GM19239 (cell line): ENCODE results near the gene ABCC1.
"Not testable (repeated sequence)": the region's sequence is repeated elsewhere in the genome, so short reads cannot be mapped to it uniquely, and the experiment has no call there.

Source experiments
- DNase-seq: peaks from one replicate; pipeline ENCODE4 v3.0.0; 2011; ENCODE audit warnings: low spot score; ENCODE audit not compliant: insufficient read length
- FAIRE-seq: peaks from 2 replicates; lab custom pipeline; 2011; peaks lifted over from hg19 to GRCh38; lab: Jason Lieb, UNC

Gene ABCC1

DNA sequence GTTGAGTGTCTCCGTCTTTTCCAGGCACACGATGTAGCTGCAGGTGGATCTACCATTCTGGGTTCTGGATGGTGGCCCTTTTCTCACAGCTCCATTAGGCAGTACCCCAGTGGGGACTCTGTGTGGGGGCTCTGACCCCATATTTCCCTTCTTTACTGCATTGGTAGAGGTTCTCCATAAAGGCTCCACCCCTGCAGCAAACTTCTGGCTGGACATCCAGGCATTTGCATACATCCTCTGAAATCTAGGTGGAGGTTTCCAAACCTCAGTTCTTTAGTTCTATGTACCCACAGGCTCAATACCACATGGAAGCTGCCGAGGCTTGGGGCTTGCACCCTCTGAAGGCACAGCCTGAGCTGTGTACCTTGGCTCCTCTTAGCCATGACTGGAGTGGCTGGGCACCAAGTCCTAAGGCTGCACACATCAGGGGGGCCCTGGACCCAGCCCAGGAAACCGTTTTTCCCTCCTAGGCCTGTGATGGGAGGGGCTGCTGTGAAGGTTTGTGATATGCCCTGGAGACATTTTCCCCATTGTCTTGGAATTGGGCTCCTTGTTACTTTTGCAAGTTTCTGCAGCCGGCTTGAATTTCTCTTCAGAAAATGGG is 14.0 kb downstream of the ABCC1 start:
- FAIRE-seq (no peak), DNase-seq (no peak)

DNA sequence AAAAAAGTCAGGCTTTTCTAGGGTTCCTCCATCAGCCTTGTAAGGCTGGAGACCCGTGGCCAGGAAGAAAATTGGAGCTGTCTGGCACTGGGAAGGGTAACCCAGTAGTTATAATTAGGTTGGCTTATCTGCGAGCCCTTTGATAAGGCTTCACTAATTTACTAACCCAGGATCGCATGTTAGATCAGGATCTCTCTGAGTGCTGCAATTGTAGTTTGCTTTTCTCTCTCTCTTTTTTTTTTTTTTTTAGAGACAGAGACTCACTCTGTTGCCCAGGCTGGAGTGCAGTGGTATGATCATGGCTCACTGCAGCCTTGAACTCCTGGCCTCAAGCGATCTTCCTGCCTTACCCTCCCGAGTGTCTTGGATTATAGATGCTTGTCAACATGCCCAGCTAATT is 17.0 kb downstream of the ABCC1 start:
- DNase-seq (no peak), FAIRE-seq (no peak)

DNA sequence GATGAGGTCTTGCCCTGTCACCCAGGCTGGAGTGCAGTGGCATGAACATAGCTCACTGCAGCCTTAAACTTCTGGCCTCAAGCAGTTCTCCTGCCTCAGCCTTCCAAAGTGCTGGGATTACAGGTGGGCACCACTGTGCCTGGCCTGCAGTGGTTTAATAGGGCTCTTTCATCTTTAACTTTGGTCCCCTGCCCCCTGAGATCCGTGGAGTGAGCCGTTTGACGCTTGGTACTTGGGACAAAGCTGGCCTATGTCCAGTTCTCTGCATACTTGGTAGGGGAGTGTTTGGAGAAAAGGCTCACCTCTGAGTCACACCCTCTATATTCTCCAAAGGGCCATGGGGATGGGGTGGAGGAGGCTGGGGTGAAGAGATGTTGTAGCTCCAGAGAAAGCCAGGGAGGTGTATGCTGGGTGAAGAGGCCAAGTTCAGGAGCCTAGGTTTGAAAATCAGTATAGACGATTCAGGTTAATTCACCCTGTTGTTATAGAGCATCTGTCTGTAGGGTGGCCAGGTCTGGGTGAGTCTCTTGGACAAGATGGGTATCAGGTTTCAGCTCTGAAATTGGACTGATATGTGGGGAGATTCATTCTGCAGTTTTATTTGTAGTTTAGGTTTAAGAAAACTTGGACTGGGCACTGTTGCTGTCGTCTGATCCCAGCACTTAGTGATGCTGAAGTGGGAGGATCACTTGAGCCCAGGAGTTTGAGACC is 17.6 kb downstream of the ABCC1 start:
- no peak for FAIRE-seq
- no peak for DNase-seq

DNA sequence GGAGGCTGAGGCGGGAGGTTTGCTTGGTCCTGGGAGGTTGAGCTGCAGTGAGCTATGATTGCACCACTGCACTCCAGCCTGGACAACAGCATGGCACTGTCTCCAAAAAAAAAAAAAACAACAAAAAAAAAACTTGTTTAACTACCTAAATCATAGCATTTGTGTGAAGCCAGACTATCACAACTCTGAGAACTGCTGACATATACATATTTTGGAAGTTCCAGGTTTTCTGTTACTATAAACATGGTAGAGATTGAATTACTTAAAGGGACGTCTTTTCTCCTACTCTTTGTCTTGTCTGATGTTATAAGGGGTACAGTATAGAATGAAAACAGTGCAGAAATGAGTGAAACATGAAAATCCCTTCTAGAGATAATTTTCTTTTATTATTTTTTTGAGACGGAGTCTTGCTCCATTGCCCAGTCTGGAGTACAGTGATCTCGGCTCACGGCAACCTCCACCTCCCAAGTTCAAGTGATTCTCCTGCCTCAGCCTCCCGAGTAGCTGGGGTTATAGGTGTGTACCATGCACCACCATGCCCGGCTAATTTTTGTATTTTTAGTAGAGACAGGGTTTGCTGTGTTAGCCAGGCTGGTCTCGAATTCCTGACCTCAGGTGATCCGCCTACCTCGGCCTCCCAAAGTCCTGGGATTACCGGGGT is 18.4 kb downstream of the ABCC1 start:
- FAIRE-seq: no peak
- no peak for DNase-seq

DNA sequence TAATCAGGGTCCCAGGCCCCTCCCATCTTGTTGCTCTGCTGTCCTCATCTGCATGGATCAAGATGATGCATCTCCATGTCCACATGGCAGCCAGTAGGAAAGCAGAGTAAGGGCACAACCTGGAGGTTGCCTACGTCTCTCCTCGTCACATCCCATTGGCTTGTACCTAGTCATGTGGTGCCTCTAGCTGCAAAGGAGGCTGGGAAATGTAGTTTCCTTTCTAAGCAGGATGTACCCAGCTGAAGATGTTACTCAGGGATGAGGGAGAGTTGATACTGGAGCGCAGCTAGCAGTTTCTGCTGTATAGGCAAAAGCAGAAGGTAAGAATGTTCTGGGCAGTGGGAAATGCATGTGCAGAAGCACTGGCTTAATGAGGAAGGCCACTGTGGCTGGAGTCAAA is 20.8 kb downstream of the ABCC1 start:
- DNase-seq (no peak), FAIRE-seq (no peak)

DNA sequence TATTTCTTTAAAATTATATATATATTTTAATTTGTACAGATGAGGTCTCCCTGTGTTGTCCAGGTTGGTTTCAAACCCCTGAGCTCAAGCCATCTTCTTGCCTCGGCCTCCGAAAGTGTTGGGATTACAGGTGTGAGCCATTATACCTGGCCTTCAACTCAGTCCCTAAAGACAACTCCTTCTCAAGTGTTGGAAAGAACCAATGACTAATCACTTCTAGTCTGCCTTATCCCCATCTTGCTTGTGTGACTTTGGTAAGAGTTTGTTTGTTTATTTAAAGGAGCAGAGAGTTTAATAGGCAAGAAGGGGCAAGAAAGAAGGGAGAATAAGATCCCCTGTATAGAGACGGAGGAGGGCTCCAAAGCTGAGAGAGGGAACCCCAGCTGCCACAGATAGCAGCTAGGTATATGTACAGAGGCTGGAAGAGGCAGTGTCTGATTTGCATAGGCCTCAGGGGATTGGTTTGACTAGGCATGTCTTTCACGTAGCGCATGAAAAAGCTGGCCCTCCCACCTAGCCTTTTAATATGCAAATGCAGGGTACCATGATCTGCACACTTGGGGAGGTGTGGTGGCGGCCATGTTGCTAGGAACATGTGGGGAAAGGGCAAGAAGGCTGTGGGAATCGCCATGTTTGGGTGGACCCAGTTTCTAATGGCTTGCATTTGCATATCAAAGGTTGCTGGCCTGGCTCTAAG is 21.5 kb downstream of the ABCC1 start:
- DNase-seq: no peak
- FAIRE-seq: no peak

DNA sequence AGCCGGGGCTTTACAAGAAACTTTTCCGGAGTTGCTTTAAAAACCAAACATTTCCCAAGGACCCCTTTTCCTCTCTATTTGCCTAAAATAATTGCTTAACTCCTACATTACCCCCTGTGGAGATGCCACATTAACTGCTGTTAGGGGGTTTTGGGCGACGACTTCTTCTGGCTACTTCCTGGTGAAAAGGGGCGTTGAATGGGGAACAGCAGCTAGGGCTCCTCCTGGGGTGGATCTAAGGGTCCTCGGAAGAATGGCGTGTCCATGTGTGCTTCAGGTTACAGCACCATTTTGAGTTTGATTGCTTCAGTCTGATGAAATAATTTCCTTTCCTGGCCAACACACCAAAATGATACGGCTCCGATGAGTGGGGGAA is 22.0 kb downstream of the ABCC1 start:
- FAIRE-seq (no peak), DNase-seq (no peak)

DNA sequence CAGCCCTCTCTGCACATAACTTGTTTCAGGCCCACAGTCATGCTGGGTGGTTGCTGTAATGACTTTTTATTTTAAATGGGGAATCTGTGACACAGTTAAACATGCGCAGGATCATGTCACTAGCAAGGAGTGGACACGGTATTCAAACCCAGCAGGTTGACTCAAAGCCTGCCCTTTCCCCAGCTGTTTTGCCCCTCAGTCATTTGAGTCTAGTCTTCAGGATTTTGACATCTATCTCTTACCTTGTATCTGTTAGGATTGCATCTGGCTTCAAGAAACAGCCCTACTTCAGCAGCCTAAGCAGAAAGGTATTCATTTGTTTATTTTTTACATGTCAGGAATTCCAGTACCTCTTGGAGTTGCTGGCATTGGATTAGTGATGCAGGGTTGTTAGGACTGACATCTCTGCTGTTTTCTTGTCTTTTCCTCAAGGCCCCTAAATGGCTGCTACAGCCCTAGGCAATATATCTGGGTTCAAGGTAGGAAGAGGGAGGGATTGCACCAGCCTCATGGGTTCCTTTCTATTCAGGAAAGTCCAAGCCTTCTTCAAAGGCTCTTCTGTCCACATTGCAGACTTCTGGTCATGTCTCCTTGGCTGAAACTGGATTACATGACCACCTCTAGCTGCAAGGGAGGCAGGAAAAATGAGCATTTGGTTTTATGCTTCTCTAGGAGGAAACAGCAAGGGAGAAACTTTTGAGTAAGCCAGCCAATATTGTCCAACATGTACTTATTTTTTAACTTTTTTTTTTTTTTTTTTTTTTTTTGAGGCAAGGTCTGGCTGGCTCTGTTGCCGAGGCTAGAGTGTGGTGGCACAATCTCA is 22.8 kb downstream of the ABCC1 start:
- DNase-seq: no peak
- no peak for FAIRE-seq

DNA sequence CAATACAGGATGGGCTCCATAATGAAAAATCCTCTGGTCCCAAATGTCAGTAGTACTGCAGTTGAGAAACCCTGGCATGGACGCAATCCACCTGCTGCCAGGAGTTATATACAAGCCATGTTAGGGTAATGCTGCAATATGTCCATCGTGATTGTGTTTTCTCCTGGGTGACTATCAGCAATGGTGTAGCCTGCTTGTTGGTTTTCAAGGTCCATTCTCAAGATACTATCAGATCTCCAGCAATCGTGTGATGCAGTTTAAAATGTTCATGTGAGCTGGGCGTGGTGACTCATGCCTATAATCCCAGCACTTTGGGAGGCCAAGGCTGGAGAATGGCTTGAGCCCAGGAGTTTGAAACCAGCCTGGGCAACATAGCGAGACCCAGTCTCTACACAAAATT is 24.0 kb downstream of the ABCC1 start:
- FAIRE-seq: no peak

DNA sequence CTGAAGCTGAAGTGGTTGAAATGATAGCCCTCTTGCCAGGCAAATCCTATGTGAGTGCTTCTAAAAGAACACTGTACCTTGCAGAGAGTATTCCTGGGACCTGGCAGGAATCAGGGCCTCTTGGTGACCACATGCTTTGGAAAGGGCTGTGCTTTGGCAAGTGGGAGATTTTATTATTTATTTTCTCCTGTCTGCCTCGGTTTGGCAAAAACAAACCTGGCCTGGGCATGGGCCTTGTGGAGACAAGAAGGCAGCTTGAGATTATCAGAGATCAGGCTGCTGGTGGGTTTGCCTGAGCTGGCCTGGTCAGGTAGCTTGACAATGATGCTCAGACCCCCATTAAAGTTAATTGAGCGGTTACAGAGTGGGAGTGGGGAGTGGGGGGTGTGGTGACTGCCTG is 24.6 kb downstream of the ABCC1 start:
- DNase-seq (no peak), FAIRE-seq (no peak)

More for the DNA sequence above, 24.0 kb downstream of the ABCC1 start:
- DNase-seq: no peak

DNA sequence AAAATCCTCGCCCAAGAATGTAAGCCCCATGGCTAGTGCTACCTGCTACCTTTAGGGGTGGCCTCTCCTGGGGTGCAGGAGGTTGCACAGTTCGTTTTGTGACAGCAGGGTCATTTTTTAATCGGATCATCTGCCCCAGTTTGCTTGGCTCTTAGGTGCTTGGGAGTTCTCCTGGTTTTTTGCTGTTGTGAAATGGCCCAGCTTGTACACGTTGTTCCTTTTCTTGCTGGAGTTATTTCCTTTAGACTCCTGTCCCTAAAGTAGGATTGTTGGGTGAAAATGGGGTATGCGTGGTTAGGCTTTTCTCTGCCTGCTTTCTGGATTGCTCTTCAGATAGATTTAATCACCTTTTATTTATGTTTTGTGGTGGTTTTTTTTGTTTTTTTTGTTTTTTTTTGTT is 25.8 kb downstream of the ABCC1 start:
- no peak for DNase-seq
- no peak for FAIRE-seq

DNA sequence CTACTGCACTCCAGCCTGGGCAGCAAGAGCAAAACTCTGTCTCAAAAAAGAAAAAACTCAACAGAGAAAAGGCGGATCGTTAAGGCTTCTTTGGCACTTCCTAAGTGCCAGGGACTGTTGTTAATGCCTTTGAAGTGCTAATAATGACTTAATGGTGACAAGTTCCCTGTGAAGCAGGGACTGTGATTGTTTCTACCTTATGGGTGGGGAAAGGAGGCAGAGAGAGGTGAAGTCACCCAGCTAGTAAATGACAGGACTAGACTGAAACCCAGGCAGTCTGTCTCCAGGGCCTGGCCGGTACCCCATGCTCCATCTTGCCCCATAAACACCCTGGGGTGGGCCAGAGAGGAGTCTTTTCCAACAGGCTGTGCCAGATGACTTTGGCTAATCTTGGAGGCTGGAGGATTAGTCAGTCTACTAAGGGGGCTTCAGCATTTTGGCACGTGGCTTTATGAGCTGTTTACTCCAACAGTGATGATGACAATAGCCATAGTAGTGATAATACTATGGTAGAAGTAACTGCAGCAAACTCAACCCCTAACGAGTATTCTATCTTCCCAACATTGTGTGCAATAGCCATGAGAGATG is 26.9 kb downstream of the ABCC1 start:
- no peak for FAIRE-seq
- no peak for DNase-seq

DNA sequence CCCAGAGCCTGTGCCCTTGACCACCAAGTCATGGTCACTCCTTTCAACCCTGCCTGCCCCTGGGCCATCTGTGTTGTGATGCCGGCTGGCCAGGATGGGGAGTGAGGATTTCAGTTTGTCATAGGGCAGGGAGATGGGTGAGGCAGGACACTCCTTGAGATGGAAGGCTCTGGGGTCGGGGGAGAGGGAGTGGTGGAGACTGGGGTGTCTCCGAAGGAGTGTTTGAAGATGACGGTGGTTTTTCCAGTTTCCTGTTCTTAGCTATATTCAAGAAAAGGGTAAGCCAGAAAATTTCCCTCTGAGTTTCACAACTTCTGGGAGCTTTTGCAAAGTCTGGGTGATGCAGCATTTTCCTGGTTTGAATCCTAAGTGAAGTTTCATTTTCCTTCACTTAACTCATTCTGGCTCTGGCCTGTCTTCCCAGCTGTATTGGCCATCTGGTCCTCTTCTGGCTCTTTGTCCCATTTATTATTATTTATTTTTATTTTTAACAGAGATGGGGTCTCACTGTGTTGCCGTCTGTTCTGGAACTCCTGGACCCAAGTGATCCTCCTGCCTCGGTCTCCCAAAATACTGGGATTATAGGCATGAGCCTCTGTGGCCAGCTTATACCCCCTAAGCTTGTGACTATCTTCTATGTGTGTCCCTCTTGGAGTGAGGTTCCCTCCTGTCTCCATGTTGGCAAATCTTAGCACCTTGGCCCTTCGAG is 27.7 kb downstream of the ABCC1 start:
- DNase-seq (no peak), FAIRE-seq (no peak)

DNA sequence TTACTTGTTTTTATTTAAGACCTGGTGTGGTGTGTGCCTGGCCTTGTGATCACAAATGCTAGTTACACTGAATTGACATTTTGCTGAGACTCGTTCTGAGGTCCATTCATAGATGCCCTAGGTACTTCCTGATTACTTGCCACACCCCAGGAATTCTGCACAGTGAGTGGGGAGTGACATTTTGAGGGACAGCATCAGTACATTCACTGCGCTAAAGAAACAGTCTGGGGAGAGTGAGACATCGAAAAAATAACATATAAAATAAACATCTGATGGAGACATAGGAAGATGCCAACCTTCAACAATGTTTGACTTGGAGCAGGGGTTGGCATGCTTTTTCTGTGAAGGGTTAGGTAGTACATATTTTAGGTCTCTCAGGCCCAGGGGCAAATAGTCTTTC is 30.4 kb downstream of the ABCC1 start:
- DNase-seq (no peak), FAIRE-seq (no peak)

DNA sequence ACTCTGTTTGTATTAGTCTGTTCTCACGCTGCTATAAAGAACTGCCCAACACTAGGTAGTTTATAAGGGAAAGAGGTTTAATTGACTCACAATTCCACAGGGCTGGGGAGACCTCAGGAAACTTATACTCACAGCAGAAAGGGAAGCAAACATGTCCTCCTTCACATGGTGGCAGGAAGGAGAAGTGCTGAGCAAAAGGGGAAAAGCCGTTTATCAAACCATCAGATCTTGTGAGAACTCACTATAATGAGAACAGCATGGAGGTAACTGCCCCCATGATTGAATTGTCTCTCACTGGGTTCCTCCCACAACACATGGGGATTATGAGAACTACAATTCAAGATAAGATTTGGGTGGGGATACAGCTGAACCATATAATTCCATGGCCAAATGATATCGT is 30.9 kb downstream of the ABCC1 start:
- no peak for FAIRE-seq
- no peak for DNase-seq

DNA sequence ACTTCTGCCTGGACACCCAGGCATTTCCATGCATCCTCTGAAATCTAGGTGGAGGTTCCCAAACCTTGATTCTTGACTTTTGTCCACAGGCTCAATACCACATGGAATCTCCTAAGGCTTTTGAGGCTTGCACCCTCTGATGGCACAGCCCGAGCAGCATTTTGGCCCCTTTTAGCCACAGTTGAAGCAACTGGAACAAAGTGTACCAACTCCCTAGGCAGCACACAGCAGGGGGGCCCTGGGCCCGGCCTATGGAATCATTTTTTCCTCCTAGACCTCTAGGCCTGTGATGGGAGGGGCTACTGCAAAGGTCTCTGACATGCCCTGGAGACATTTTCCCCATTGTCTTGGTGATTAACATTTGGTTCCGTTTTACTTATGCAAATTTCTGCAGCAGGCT is 32.0 kb downstream of the ABCC1 start:
- FAIRE-seq: no peak
- DNase-seq: no peak

DNA sequence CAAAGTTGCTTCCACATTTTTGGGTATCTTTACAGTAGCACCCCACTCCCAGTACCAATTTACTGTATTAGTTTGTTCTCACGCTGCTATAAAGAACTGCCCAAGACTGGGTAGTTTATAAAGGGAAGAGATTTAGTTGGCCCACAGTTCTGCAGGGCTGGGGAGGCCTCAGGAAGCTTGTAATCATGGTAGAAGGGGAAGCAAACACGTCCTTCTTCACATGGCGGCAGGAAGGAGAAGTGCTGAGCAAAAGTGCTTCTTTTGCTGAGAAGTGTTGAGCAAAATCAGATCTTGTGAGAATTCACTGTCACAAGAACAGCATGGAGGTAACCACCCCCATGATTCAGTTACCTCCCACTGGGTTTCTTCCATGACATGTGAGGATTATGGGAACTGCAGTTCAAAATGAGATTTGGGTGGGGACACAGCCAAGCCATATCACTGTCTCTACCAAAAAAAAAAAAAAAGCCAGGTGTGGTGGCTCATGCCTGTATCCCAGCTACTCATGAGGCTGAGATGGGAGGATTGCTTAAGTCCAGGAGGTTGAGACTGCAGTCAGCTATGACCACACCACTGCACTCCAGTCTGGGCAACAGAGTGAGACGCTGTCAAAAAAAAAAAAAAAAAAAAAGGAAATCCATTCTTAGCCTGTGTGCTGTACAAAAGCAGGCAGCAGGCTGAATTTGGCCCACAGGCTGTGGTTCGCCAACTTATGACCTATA is 32.9 kb downstream of the ABCC1 start:
- not testable (repeated sequence) for DNase-seq, FAIRE-seq

DNA sequence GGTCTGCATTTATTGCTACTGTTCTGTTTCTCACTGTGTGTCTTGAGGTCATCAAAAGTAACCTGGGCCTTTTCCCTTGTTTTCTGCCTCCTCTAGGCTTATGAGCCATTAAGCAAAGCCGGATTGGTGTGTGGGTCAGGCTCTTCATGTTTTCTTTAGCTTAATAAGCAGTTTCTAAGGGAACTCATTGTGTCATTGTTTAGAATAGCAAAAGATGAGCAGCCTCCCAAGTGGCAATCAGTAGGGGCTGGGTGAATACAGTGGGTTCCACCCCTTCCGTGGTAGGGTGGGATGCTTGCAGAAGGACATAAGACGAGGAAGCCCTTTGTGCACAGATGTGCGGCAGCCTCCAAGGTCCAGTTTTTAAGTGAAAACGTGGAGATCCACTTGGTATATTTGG is 34.5 kb downstream of the ABCC1 start:
- no peak for DNase-seq
- FAIRE-seq: no peak

DNA sequence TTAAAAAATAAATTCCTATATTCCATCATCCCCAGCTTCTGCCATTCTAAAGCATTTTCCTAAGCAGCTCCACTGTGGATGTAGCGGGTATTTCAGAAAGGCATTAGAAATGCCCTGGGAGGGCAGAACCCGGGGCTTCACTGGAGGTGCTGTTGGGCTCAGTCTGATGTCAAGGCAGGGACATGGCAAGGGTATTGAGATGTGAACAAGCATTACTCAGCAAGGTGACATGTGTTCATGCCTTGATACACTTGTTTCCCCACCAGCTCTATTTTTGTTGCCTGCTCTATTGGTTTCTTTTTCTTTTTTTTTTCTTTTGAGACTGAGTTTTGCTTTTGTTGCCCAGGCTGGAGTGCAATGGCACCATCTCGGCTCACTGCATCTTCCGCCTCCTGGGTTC is 35.7 kb downstream of the ABCC1 start:
- DNase-seq: no peak

More for the DNA sequence above, 35.7 kb downstream of the ABCC1 start:
- no peak for FAIRE-seq
